ENCODE measurements around the gene LSAMP. TPM values are rescaled to one million over a fixed set of nuclear protein-coding genes. Genes with fewer than 3 reads are reported as not detected.

The LSAMP gene
- total and polyA plus RNA-seq, 9 of the 15 experiments (the other 6 are each of a cell fraction or from before 2014, with no cell fraction given) = 0.09 to 0.11 TPM; not detected in 7

GRCh38 chr3:115783938-115784738, 661.1 kb downstream of the LSAMP start:
- peak overlapping the region; percentile 77 for H3K4me2 ChIP-seq (ENCODE audit: insufficient read depth, low read length)
- H3K27me3 ChIP-seq (ENCODE audit: control insufficient read depth in 2 of 2, insufficient read depth in 2 of 2, low read length in 2 of 2) = no peaks in the 10 kb centered on the region
- FAIRE-seq = peak; percentile 87
- peak overlapping the region; percentile 72; the same call in 2 of the 3 replicates for H3K27ac ChIP-seq (ENCODE audit: extremely low read depth, low read depth, low read length)
- BruUV-seq (replicated peaks) = no TSS peak
- POLR2A ChIA-PET = interaction anchor here (0.6 to 0.7 kb wide), 3 partner anchors 18 to 1635 kb away, joined by 3 to 5 read pairs (median 3); no protein-coding TSS in a partner anchor
- peak overlapping the region; percentile 52 for H3K4me3 ChIP-seq
- peak overlapping the region; percentile 87 for H2AFZ ChIP-seq (ENCODE audit: low read depth, low read length)
- WGBS (ENCODE audit: insufficient coverage, low coverage, missing lambda C conversion rate) = 0% methylated on average over 21 of the region's 81 CpGs
- no peaks in the 10 kb centered on the region for H4K20me1 ChIP-seq (replicated peaks; ENCODE audit: control insufficient read depth, insufficient read depth, low read length)
- in situ Hi-C loops (cut with MboI) = no loop called here
- H3K9me1 ChIP-seq (ENCODE audit: control insufficient read depth, insufficient read depth, low read length) = no peaks in the 10 kb centered on the region
- intact Hi-C loops (cut with micrococcal nuclease) = loop anchor here (1.0 to 10.0 kb wide), 3 partner anchors 91 to 689 kb away; no protein-coding TSS in a partner anchor
- CTCF ChIA-PET (ENCODE audit: low intra/inter-chr PET ratio) = interaction anchor here (0.6 to 1.7 kb wide), 5 partner anchors 36 to 1400 kb away, joined by 3 to 8 read pairs (median 5); no protein-coding TSS in a partner anchor
- H3K9ac ChIP-seq (ENCODE audit: insufficient read depth in 1 of 2, low read depth in 2 of 2, low read length in 2 of 2) = peak overlapping the region; percentile 56 to 83
- ATAC-seq = peak; percentile 97
- peaks cover 3 to 8% of the 10 kb centered on the region in 2 experiments; a peak in 2 of 5 replicates for H3K4me1 ChIP-seq (replicated peaks in 1 of 2; ENCODE audit: control insufficient read depth in 2 of 2, insufficient read depth in 2 of 2, low read length in 2 of 2)
- H3K9me3 ChIP-seq (replicated peaks; ENCODE audit: control insufficient read depth, insufficient read depth, low read depth, low read length) = no peaks in the 10 kb centered on the region
- H3K36me3 ChIP-seq (ENCODE audit: control insufficient read depth, insufficient read depth, low read length) = no peaks in the 10 kb centered on the region
- peak; percentile 79 to 89 (median 82) for DNase-seq (ENCODE audit: extremely low read depth in 1 of 4, low spot score in 3 of 4)
- H3K79me2 ChIP-seq (ENCODE audit: control insufficient read depth, insufficient read depth, low read length) = no peaks in the 10 kb centered on the region
- TF ChIP-seq POLR2G (IDR thresholded peaks at IDR 0.05; ENCODE audit: low read depth, low read length) = peak; percentile 62
- no peak for TF ChIP-seq NEUROD1 (IDR thresholded peaks at IDR 0.05; ENCODE audit: borderline replicate concordance, low read depth, low read length, partially characterized antibody)
- 0 out of 2 replicates have a peak, but pooled peaks have one; percentile 3 for TF ChIP-seq NFE2 (IDR thresholded peaks at IDR 0.05; ENCODE audit: low read depth)
- TF ChIP-seq STAG1 (CRISPR knock-in tag; IDR thresholded peaks at IDR 0.05; ENCODE audit: borderline replicate concordance) = peak; percentile 16; the same call in 1 of the 2 replicates
- TF ChIP-seq TFAM (CRISPR knock-in tag; conservative IDR thresholded peaks at IDR 0.05) = no peak
- TF ChIP-seq HNRNPLL (IDR thresholded peaks at IDR 0.05; ENCODE audit: low read depth, low read length, poor library complexity, severe bottlenecking) = peak; percentile 48
- no peak for TF ChIP-seq FOXO4 (CRISPR knock-in tag; IDR thresholded peaks at IDR 0.05)
- TF ChIP-seq ATF7 (IDR thresholded peaks at IDR 0.05) = peak; percentile 52; the same call in 1 of the 2 replicates
- TF ChIP-seq SMARCE1 (IDR thresholded peaks at IDR 0.05) = no peak
- no peak for TF ChIP-seq NONO (IDR thresholded peaks at IDR 0.05; ENCODE audit: low read depth in 2 of 2, low read length in 1 of 2)
- TF ChIP-seq, protein P1, sequence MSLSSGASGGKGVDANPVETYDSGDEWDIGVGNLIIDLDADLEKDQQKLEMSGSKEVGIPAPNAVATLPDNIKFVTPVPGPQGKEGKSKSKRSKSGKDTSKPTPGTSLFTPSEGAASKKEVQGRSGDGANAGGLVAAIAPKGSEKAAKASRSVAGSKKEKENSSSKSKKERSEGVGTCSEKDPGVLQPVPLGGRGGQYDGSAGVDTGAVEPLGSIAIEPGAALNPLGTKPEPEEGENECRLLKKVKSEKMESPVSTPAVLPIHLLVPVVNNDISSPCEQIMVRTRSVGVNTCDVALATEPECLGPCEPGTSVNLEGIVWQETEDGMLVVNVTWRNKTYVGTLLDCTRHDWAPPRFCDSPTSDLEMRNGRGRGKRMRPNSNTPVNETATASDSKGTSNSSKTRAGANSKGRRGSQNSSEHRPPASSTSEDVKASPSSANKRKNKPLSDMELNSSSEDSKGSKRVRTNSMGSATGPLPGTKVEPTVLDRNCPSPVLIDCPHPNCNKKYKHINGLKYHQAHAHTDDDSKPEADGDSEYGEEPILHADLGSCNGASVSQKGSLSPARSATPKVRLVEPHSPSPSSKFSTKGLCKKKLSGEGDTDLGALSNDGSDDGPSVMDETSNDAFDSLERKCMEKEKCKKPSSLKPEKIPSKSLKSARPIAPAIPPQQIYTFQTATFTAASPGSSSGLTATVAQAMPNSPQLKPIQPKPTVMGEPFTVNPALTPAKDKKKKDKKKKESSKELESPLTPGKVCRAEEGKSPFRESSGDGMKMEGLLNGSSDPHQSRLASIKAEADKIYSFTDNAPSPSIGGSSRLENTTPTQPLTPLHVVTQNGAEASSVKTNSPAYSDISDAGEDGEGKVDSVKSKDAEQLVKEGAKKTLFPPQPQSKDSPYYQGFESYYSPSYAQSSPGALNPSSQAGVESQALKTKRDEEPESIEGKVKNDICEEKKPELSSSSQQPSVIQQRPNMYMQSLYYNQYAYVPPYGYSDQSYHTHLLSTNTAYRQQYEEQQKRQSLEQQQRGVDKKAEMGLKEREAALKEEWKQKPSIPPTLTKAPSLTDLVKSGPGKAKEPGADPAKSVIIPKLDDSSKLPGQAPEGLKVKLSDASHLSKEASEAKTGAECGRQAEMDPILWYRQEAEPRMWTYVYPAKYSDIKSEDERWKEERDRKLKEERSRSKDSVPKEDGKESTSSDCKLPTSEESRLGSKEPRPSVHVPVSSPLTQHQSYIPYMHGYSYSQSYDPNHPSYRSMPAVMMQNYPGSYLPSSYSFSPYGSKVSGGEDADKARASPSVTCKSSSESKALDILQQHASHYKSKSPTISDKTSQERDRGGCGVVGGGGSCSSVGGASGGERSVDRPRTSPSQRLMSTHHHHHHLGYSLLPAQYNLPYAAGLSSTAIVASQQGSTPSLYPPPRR (CRISPR knock-in tag; IDR thresholded peaks at IDR 0.05; ENCODE audit: borderline replicate concordance) = no peak
- TF ChIP-seq USF1 (CRISPR knock-in tag; IDR thresholded peaks at IDR 0.05) = 0 out of 2 replicates have a peak, but pooled peaks have one; percentile 11
- no peak for TF ChIP-seq RHOXF2B (CRISPR knock-in tag; conservative IDR thresholded peaks at IDR 0.05)
- TF ChIP-seq MEIS2 (IDR thresholded peaks at IDR 0.05; ENCODE audit: partially characterized antibody) = peak; percentile 89
